ENCODE measurements around the gene CATSPERZ.

DNA sequence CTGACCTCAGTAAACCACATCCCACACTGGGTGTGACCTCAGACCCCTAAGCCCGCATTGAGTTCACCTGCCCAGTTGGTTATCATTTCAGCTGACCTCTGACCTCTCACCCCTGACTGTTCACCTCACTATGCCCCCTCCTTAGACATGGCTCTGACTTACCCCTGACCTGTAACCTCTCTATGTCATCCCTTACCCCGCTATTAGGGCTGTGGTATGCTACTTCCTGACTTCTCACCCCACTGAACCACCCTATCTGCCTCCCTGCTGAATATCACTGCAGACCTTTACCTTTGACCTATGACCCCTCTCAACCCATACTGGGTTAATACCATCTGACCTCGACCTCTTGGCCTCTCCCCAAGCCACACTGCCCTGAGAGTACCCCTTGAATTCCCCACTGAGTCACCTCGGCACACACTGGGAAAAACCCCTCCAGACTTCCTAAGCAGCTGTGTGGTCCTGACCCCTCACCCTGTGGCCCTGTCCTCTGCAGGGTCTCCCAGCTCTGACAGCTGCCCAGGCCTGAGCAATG lies 40.6 kb upstream of the CATSPERZ start:
- TF ChIP-seq, protein P1, sequence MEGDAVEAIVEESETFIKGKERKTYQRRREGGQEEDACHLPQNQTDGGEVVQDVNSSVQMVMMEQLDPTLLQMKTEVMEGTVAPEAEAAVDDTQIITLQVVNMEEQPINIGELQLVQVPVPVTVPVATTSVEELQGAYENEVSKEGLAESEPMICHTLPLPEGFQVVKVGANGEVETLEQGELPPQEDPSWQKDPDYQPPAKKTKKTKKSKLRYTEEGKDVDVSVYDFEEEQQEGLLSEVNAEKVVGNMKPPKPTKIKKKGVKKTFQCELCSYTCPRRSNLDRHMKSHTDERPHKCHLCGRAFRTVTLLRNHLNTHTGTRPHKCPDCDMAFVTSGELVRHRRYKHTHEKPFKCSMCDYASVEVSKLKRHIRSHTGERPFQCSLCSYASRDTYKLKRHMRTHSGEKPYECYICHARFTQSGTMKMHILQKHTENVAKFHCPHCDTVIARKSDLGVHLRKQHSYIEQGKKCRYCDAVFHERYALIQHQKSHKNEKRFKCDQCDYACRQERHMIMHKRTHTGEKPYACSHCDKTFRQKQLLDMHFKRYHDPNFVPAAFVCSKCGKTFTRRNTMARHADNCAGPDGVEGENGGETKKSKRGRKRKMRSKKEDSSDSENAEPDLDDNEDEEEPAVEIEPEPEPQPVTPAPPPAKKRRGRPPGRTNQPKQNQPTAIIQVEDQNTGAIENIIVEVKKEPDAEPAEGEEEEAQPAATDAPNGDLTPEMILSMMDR (IDR thresholded peaks at IDR 0.05; ENCODE audit: extremely low read depth in 1 of 2, insufficient read depth in 1 of 2, low read depth in 1 of 2, low read length in 2 of 2) = no peak
- TF ChIP-seq POLR2AphosphoS5 (IDR thresholded peaks at IDR 0.05; ENCODE audit: insufficient read depth, low read depth, low read length) = no peak
- TF ChIP-seq POLR2A (IDR thresholded peaks at IDR 0.05; ENCODE audit: low read depth, low read length) = no peak
- TF ChIP-seq, protein P2, sequence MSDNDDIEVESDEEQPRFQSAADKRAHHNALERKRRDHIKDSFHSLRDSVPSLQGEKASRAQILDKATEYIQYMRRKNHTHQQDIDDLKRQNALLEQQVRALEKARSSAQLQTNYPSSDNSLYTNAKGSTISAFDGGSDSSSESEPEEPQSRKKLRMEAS (IDR thresholded peaks at IDR 0.05; ENCODE audit: insufficient read depth, insufficient read length) = no peak
- no peak for TF ChIP-seq EZH2 (IDR thresholded peaks at IDR 0.05; ENCODE audit: borderline replicate concordance, low read depth, low read length, severe bottlenecking)
- no peak for TF ChIP-seq MYC (IDR thresholded peaks at IDR 0.05; ENCODE audit: low read depth, low read length)

All from endothelial cell of umbilical vein (primary cell).